DMS79 (cell line): ENCODE data around the gene ERCC3.
A peak's percentile ranks its signal among the peaks of the same experiment; 100 is the strongest.

Source experiments
- DNase-seq: peaks from one replicate; lab custom pipeline; 2025; lab: John Stamatoyannopoulos, UW

ERCC3 gene

GRCh38 chr2:127293748-127294562 is at the start of gene ERCC3:
Gene ERCC3, minus strand, starts transcription at chr2:127294144. Its CDS starts 63 bp downstream, at chr2:127294081.
- DNase-seq = peak; percentile 80

- no peak for DNase-seq
Measured at GRCh38 chr2:127343277-127343676, 49.3 kb upstream of the ERCC3 start.

- no peak for DNase-seq
Measured at GRCh38 chr2:127342101-127342500, 48.2 kb upstream of the ERCC3 start.

GRCh38 chr2:127332335-127332734 is 38.4 kb upstream of the ERCC3 start:
- no peak for DNase-seq

GRCh38 chr2:127330753-127331152 is 36.8 kb upstream of the ERCC3 start:
- no peak for DNase-seq

- DNase-seq = no peak
Measured at GRCh38 chr2:127326289-127326945, 32.5 kb upstream of the ERCC3 start.

GRCh38 chr2:127324635-127325034 is 30.7 kb upstream of the ERCC3 start:
- DNase-seq = no peak

- DNase-seq = no peak
Measured at GRCh38 chr2:127321303-127321702, 27.4 kb upstream of the ERCC3 start.

- DNase-seq = no peak
Measured at GRCh38 chr2:127320586-127321275, 26.8 kb upstream of the ERCC3 start.

- no peak for DNase-seq
Measured at GRCh38 chr2:127320067-127320466, 26.1 kb upstream of the ERCC3 start.

GRCh38 chr2:127314193-127314988 is 20.4 kb upstream of the ERCC3 start:
- no peak for DNase-seq

- no peak for DNase-seq
Measured at GRCh38 chr2:127313406-127313805, 19.5 kb upstream of the ERCC3 start.

- no peak for DNase-seq
Measured at GRCh38 chr2:127310980-127311379, 17.0 kb upstream of the ERCC3 start.

GRCh38 chr2:127309468-127309867 is 15.5 kb upstream of the ERCC3 start:
- DNase-seq = no peak

GRCh38 chr2:127308586-127309138 is 14.7 kb upstream of the ERCC3 start:
- no peak for DNase-seq

GRCh38 chr2:127305990-127306585 is 12.1 kb upstream of the ERCC3 start:
- no peak for DNase-seq

GRCh38 chr2:127302168-127302567 is 8.2 kb upstream of the ERCC3 start:
- no peak for DNase-seq

GRCh38 chr2:127293386-127293747 is 577 bp downstream of the ERCC3 start:
- no peak for DNase-seq

GRCh38 chr2:127288274-127288673 is 5.7 kb downstream of the ERCC3 start:
- DNase-seq = no peak

GRCh38 chr2:127283275-127283674 is 10.7 kb downstream of the ERCC3 start:
- no peak for DNase-seq

- no peak for DNase-seq
Measured at GRCh38 chr2:127280693-127281092, 13.3 kb downstream of the ERCC3 start.
